ENCODE results near the gene FAM161B. TPM values are rescaled to one million over a fixed set of nuclear protein-coding genes. Genes with fewer than 3 reads are reported as not detected.
A peak's percentile ranks its signal among the peaks of the same experiment; 100 is the strongest.

The FAM161B gene
- total and polyA plus RNA-seq, 2 of the 13 experiments (the other 11 are each of a cell fraction or from before 2014, with no cell fraction given) = 1.6 to 2.0 TPM

- no peak for TF ChIP-seq FOXP1 (IDR thresholded peaks at IDR 0.05)
- TF ChIP-seq FOXP1 (CRISPR knock-in tag; IDR thresholded peaks at IDR 0.05) = peak; percentile 53; the same call in 1 of the 2 replicates
- no peak for TF ChIP-seq NFRKB (IDR thresholded peaks at IDR 0.05)
- no peak for TF ChIP-seq ZNF263 (CRISPR knock-in tag; IDR thresholded peaks at IDR 0.05)
- TF ChIP-seq SRF (IDR thresholded peaks at IDR 0.05; ENCODE audit: low read depth, low read length) = no peak
- TF ChIP-seq NFAT5 (CRISPR knock-in tag; IDR thresholded peaks at IDR 0.05) = no peak
- TF ChIP-seq FOXP4 (CRISPR knock-in tag; IDR thresholded peaks at IDR 0.05) = no peak; the same call in none of the 2 replicates
- no peak for TF ChIP-seq THYN1 (CRISPR knock-in tag; IDR thresholded peaks at IDR 0.05; ENCODE audit: borderline replicate concordance, low read depth)
- no peak for TF ChIP-seq ZNF318 (CRISPR knock-in tag; IDR thresholded peaks at IDR 0.05)
- TF ChIP-seq TFDP1 (CRISPR knock-in tag; IDR thresholded peaks at IDR 0.05; ENCODE audit: borderline replicate concordance) = no peak
- 0 out of 2 replicates have a peak, but pooled peaks have one; percentile 43 for TF ChIP-seq REPIN1 (CRISPR knock-in tag; IDR thresholded peaks at IDR 0.05; ENCODE audit: borderline replicate concordance, low read depth)
- no peak for TF ChIP-seq ZNF430 (CRISPR knock-in tag; IDR thresholded peaks at IDR 0.05)
Observed at GRCh38 chr14:73996731-73997107, 46.8 kb upstream of the FAM161B start (continued).

Data from HepG2 (cell line).